T-cell (primary cell): ENCODE results near the gene DGKE. TPM values are rescaled to one million over a fixed set of nuclear protein-coding genes. Genes with fewer than 3 reads are reported as not detected.

Experiments used
- ATAC-seq, 4 experiments: fragments of 200-7000 bp in 3 of 4; fragments of 150-1000 bp in 1 of 4; cut with Tn5 transposase; replicated peaks in 1 of 4; 1 replicate in 3 of 4; 2 replicates in 1 of 4; pipeline ENCODE4 v1.10.0; 2021; ENCODE audit warnings: moderate library complexity in 3 of 4, mild to moderate bottlenecking in 2 of 4, moderate number of reproducible peaks in 1 of 4
- CTCF ChIA-PET, 2 donors: fragments of 300-600 bp; sonication (Branson Sonifier 250); formaldehyde crosslinking; loops; one replicate each; lab custom pipeline; 2022; ENCODE audit warnings: antibody characterized with exemption in 2 of 2; lab: Charles Lee
- POLR2A ChIA-PET, 2 donors: fragments of 300-600 bp; sonication (Branson Sonifier 250); formaldehyde crosslinking; loops; one replicate each; lab custom pipeline; 2022; ENCODE audit warnings: antibody characterized with exemption in 2 of 2; lab: Charles Lee
- DNase-seq, 35 experiments: peaks; one replicate each; pipeline versions ENCODE4 v3.0.0 to v3.0.0-alpha.2; 2013 to 2023
- H3K27ac ChIP-seq: one replicate; pipeline ENCODE4 v1.5.1; 2013; ENCODE audit warnings: low read length
- H3K27me3 ChIP-seq, 2 experiments: replicated peaks in 1 of 2; 1 replicate in 1 of 2; 2 replicates in 1 of 2; pipeline versions ENCODE4 v1.6.1 to v1.7.0; 2013; ENCODE audit warnings: low read length in 1 of 2, mixed read lengths in 1 of 2; ENCODE audit not compliant: control insufficient read depth in 2 of 2, insufficient read depth in 2 of 2; ENCODE audit errors: extremely low read depth in 1 of 2
- H3K36me3 ChIP-seq, 2 donors: 1 replicate in 1 of 2; 2 replicates in 1 of 2; pipeline versions ENCODE4 v1.6.1 to v1.7.0; 2013; ENCODE audit warnings: low read length in 1 of 2; ENCODE audit not compliant: control insufficient read depth in 2 of 2, insufficient read depth in 1 of 2; ENCODE audit errors: extremely low read depth in 1 of 2
- H3K4me1 ChIP-seq, 2 experiments: 1 replicate in 1 of 2; 2 replicates in 1 of 2; pipeline versions ENCODE4 v1.6.1 to v1.7.0; 2013; ENCODE audit warnings: low read length in 2 of 2, mixed read lengths in 1 of 2; ENCODE audit not compliant: insufficient read depth in 2 of 2, control insufficient read depth in 1 of 2; ENCODE audit errors: extremely low read depth in 1 of 2
- H3K4me3 ChIP-seq, 2 donors: 1 replicate in 1 of 2; 2 replicates in 1 of 2; pipeline versions ENCODE4 v1.5.1 to v1.7.0; 2013; ENCODE audit warnings: mild to moderate bottlenecking in 2 of 2, low read length in 1 of 2, moderate library complexity in 1 of 2; ENCODE audit not compliant: control insufficient read depth in 1 of 2; ENCODE audit errors: extremely low read depth in 1 of 2
- H3K9me3 ChIP-seq: 2 replicates; pipeline ENCODE4 v1.7.0; 2013
- H3K27ac Mint-ChIP-seq, 2 donors: one replicate each; pipeline ENCODE4 v1.8.0; 2020 to 2021; ENCODE audit warnings: mild to moderate bottlenecking in 2 of 2, mixed read lengths in 2 of 2
- H3K27me3 Mint-ChIP-seq, 2 donors: one replicate each; pipeline ENCODE4 v1.8.0; 2021 to 2022; ENCODE audit warnings: mixed read lengths in 2 of 2
- H3K36me3 Mint-ChIP-seq: one replicate; pipeline ENCODE4 v1.8.0; 2021; ENCODE audit warnings: mixed read lengths
- H3K4me1 Mint-ChIP-seq, 3 donors: one replicate each; pipeline ENCODE4 v1.8.0; 2020 to 2022; ENCODE audit warnings: mixed read lengths in 3 of 3, mild to moderate bottlenecking in 1 of 3
- H3K4me3 Mint-ChIP-seq, 3 donors: one replicate each; pipeline ENCODE4 v1.8.0; 2020 to 2022; ENCODE audit warnings: mild to moderate bottlenecking in 3 of 3, mixed read lengths in 3 of 3, moderate library complexity in 3 of 3
- H3K9me3 Mint-ChIP-seq, 3 donors: one replicate each; pipeline ENCODE4 v1.8.0; 2020 to 2022; ENCODE audit warnings: mixed read lengths in 3 of 3
- WGBS: methylation state at CpG from one replicate; pipeline ENCODE4 v1.1.5; 2013; ENCODE audit warnings: missing lambda C conversion rate; ENCODE audit not compliant: insufficient coverage; 5-methylcytosine and 5-hydroxymethylcytosine counted together
- total RNA-seq, 35 experiments: library from RNA in 6 of 35; stranded (reverse) in 6 of 35; fragments of 120-200 nt in 1 of 35; gene quantifications; one replicate each; pipeline versions ENCODE4 v1.2.1 to v1.2.4 and lab custom pipeline; 2013 to 2026

The DGKE gene
- total RNA-seq, 5 donors from 2014 or later (not counting 1 experiment from before 2014, with no cell fraction given) = 31.6 to 39.2 (median 36.8) TPM

GRCh38 chr17:56914581-56915273 is 80.8 kb downstream of the DGKE start:
- DNase-seq = peak in 1 of 35 experiments; percentile 18
- ChIA-PET POLR2A (no interaction called here), CTCF (interaction anchor here in 1 of 2 donors (1.1 to 1.2 kb wide), 2 partner anchors 25 to 95 kb away, joined by 4 to 8 read pairs; no protein-coding TSS in a partner anchor)
- Mint-ChIP-seq H3K4me1 (peaks cover 41 to 46% (median 41%) of the 10 kb centered on the region in 3 donors), H3K36me3 (peaks cover 3% of the 10 kb centered on the region), H3K27me3 (no peaks in the 10 kb centered on the region), H3K9me3 (peaks cover 0 to 13% (median 0%) of the 10 kb centered on the region in 3 donors), H3K4me3 (peak overlapping the region; percentile 86 to 95 (median 94)), H3K27ac (peak overlapping the region; percentile 91 to 93)
- H3K9me3 ChIP-seq = peaks cover 3% of the 10 kb centered on the region
- peak overlapping the region; percentile 93 to 98 for H3K4me3 ChIP-seq
- no peaks in the 10 kb centered on the region for H3K27me3 ChIP-seq
- peaks cover 0 to 5% of the 10 kb centered on the region in 2 donors for H3K36me3 ChIP-seq
- 15% methylated on average over 6 of the region's 14 CpGs for WGBS
- H3K4me1 ChIP-seq = peaks cover 14 to 46% of the 10 kb centered on the region in 2 experiments
- no peak for ATAC-seq
- peak overlapping the region; percentile 80 for H3K27ac ChIP-seq

GRCh38 chr17:56917559-56918296 is 83.8 kb downstream of the DGKE start:
- no peaks in the 10 kb centered on the region for H3K36me3 Mint-ChIP-seq
- H3K27ac Mint-ChIP-seq = no peak overlapping the region
- no peaks in the 10 kb centered on the region for H3K27me3 Mint-ChIP-seq
- H3K4me3 Mint-ChIP-seq = no peak overlapping the region
- H3K36me3 ChIP-seq = no peaks in the 10 kb centered on the region
- DNase-seq = no peak
- H3K27me3 ChIP-seq = no peaks in the 10 kb centered on the region
- peaks cover 3% of the 10 kb centered on the region for H3K9me3 ChIP-seq
- H3K4me1 ChIP-seq = peaks cover 6 to 18% of the 10 kb centered on the region in 2 experiments
- H3K9me3 Mint-ChIP-seq = peaks cover 0 to 14% (median 0%) of the 10 kb centered on the region in 3 donors
- CTCF ChIA-PET = interaction anchor here in 1 of 2 donors (0.7 kb wide), 1 partner anchor 13 kb away, joined by 3 read pairs; no protein-coding TSS in a partner anchor
- no peak overlapping the region for H3K4me3 ChIP-seq
- ATAC-seq = no peak
- POLR2A ChIA-PET = no interaction called here
- WGBS = 100% methylated on average over 1 of the region's 4 CpGs
- peaks cover 15 to 21% (median 17%) of the 10 kb centered on the region in 3 donors for H3K4me1 Mint-ChIP-seq
- H3K27ac ChIP-seq = no peak overlapping the region

GRCh38 chr17:56918916-56919315 is 85.0 kb downstream of the DGKE start:
- H3K27ac ChIP-seq = no peak overlapping the region
- no peaks in the 10 kb centered on the region for H3K27me3 Mint-ChIP-seq
- no peaks in the 10 kb centered on the region for H3K36me3 ChIP-seq
- H3K4me1 Mint-ChIP-seq = peaks cover 14 to 19% (median 17%) of the 10 kb centered on the region in 3 donors
- no peak overlapping the region for H3K4me3 ChIP-seq
- H3K27ac Mint-ChIP-seq = no peak overlapping the region
- H3K9me3 Mint-ChIP-seq = peaks cover 0 to 14% (median 0%) of the 10 kb centered on the region in 3 donors
- DNase-seq (no peak), ATAC-seq (no peak)
- no peaks in the 10 kb centered on the region for H3K27me3 ChIP-seq
- peaks cover 3% of the 10 kb centered on the region for H3K9me3 ChIP-seq
- POLR2A ChIA-PET = no interaction called here
- CTCF ChIA-PET = no interaction called here
- H3K36me3 Mint-ChIP-seq = no peaks in the 10 kb centered on the region
- no peak overlapping the region for H3K4me3 Mint-ChIP-seq
- peaks cover 6 to 12% of the 10 kb centered on the region in 2 experiments for H3K4me1 ChIP-seq
- WGBS = no CpG with 5 or more reads among the region's 3 CpGs

Other genes with a start within 250 kb of the DGKE start
- gene NOG, start 240.5 kb upstream of the DGKE start, total RNA-seq = 10 to 100 TPM in 4 of 5 donors, 1 to 10 TPM in 1; 9.2 to 82.3 (median 64.6) TPM
- gene C17orf67, start 231 bp upstream of the DGKE start, total RNA-seq = 1 to 10 TPM; 4.8 to 9.6 (median 8.4) TPM
- 10 to 100 TPM; 41.4 to 59.7 (median 56.1) TPM for gene TRIM25, start 79.9 kb downstream of the DGKE start, total RNA-seq
- 10 to 100 TPM; 14.7 to 19.2 (median 15.7) TPM for gene COIL, start 126.9 kb downstream of the DGKE start, total RNA-seq
- 10 to 100 TPM; 18.4 to 24.2 (median 22.4) TPM for gene SCPEP1, start 144.0 kb downstream of the DGKE start, total RNA-seq